ENCODE results near the gene PTRHD1. TPM values are rescaled to one million over a fixed set of nuclear protein-coding genes. Genes with fewer than 3 reads are reported as not detected.

The PTRHD1 gene
- total RNA-seq, 4 donors from 2014 or later, result 8.4 to 19.7 (median 14.4) TPM

- Histone ChIP-seq H3K27ac (no peak overlapping the region), H3K9me3 (no peaks in the 10 kb centered on the region), H3K27me3 (no peaks in the 10 kb centered on the region), H3K4me3 (no peak overlapping the region), H3K36me3 (peaks cover 0 to 89% (median 6%) of the 10 kb centered on the region in 3 donors), H3K4me1 (no peaks in the 10 kb centered on the region)
- no peak for DNase-seq (ENCODE audit: low spot score in 2 of 2)
- TF ChIP-seq EP300 (IDR thresholded peaks at IDR 0.05) (no peak), CTCF (IDR thresholded peaks at IDR 0.05) (no peak), POLR2A (IDR thresholded peaks at IDR 0.05) (no peak)
- WGBS, 2 donors, result 98 to 100% methylated on average over 1 of the region's 1 CpG
These were observed 36.4 kb downstream of the PTRHD1 start for GRCh38 chr2:24756789-24757188.

- WGBS, 2 donors, result 80 to 86% methylated on average over 3 of the region's 3 CpGs
- no peaks in the 10 kb centered on the region for H3K9me3 ChIP-seq
- DNase-seq (ENCODE audit: low spot score in 2 of 2), result no peak
- H3K27me3 ChIP-seq, result no peaks in the 10 kb centered on the region
- H3K4me1 ChIP-seq, result no peaks in the 10 kb centered on the region
- H3K4me3 ChIP-seq, result no peak overlapping the region
- peaks cover 0 to 81% (median 6%) of the 10 kb centered on the region in 3 donors for H3K36me3 ChIP-seq
- H3K27ac ChIP-seq, result no peak overlapping the region
- TF ChIP-seq POLR2A (IDR thresholded peaks at IDR 0.05) (no peak), CTCF (IDR thresholded peaks at IDR 0.05) (no peak), EP300 (IDR thresholded peaks at IDR 0.05) (no peak)
These were observed 38.0 kb downstream of the PTRHD1 start for GRCh38 chr2:24754985-24755705.

- H3K27me3 ChIP-seq, result no peaks in the 10 kb centered on the region
- no peaks in the 10 kb centered on the region for H3K9me3 ChIP-seq
- H3K4me3 ChIP-seq, result no peak overlapping the region
- peaks cover 0 to 49% (median 0%) of the 10 kb centered on the region in 3 donors for H3K36me3 ChIP-seq
- no peak overlapping the region for H3K27ac ChIP-seq
- TF ChIP-seq POLR2A (IDR thresholded peaks at IDR 0.05) (no peak), EP300 (IDR thresholded peaks at IDR 0.05) (no peak), CTCF (IDR thresholded peaks at IDR 0.05) (no peak)
- no peak for DNase-seq (ENCODE audit: low spot score in 2 of 2)
- H3K4me1 ChIP-seq, result peaks cover 0 to 1% (median 0%) of the 10 kb centered on the region in 4 donors
- WGBS, 2 donors, result 92 to 94% methylated on average over 7 of the region's 7 CpGs
These were observed 44.0 kb downstream of the PTRHD1 start for GRCh38 chr2:24749069-24749691.

GRCh38 chr2:24747299-24747698, 45.9 kb downstream of the PTRHD1 start:
- 96 to 98% methylated on average over 3 of the region's 3 CpGs for WGBS, 2 donors

More at GRCh38 chr2:24747299-24747698, 45.9 kb downstream of the PTRHD1 start:
- no peaks in the 10 kb centered on the region for H3K9me3 ChIP-seq
- TF ChIP-seq CTCF (IDR thresholded peaks at IDR 0.05), result no peak
- TF ChIP-seq POLR2A (IDR thresholded peaks at IDR 0.05), result no peak
- TF ChIP-seq EP300 (IDR thresholded peaks at IDR 0.05), result no peak
- H3K4me1 ChIP-seq, result peaks cover 0 to 17% (median 0%) of the 10 kb centered on the region in 4 donors
- no peak overlapping the region for H3K27ac ChIP-seq
- DNase-seq (ENCODE audit: low spot score in 2 of 2), result no peak
- H3K4me3 ChIP-seq, result no peak overlapping the region
- H3K36me3 ChIP-seq, result peaks cover 0 to 39% (median 0%) of the 10 kb centered on the region in 3 donors
- H3K27me3 ChIP-seq, result no peaks in the 10 kb centered on the region

Measured in tibial nerve (tissue), 4 donors.